Liver (tissue), 3 donors: ENCODE results near the gene ZNF655.

Experiments
- TF ChIP-seq, protein P1 (sequence below): IDR thresholded peaks from 2 replicates; pipeline ENCODE4 v1.6.1; 2016; ENCODE audit warnings: antibody characterized with exemption, mild to moderate bottlenecking
- TF ChIP-seq, protein P2 (sequence below): fragments of 150-350 bp; IDR thresholded peaks from 2 replicates; pipeline ENCODE4 v1.5.1; 2017; ENCODE audit warnings: improper control_type of control experiment, low read depth, low read length; ENCODE audit not compliant: missing input control
- TF ChIP-seq, protein P3 (sequence below): IDR thresholded peaks from 2 replicates; pipeline ENCODE4 v1.6.1; 2016; ENCODE audit warnings: antibody characterized with exemption
- TF ChIP-seq, protein P4 (sequence below): IDR thresholded peaks from 2 replicates; pipeline ENCODE4 v1.6.1; 2016; ENCODE audit warnings: antibody characterized with exemption
- donor health status: healthy.
- donor health status: healthy.

DNA sequence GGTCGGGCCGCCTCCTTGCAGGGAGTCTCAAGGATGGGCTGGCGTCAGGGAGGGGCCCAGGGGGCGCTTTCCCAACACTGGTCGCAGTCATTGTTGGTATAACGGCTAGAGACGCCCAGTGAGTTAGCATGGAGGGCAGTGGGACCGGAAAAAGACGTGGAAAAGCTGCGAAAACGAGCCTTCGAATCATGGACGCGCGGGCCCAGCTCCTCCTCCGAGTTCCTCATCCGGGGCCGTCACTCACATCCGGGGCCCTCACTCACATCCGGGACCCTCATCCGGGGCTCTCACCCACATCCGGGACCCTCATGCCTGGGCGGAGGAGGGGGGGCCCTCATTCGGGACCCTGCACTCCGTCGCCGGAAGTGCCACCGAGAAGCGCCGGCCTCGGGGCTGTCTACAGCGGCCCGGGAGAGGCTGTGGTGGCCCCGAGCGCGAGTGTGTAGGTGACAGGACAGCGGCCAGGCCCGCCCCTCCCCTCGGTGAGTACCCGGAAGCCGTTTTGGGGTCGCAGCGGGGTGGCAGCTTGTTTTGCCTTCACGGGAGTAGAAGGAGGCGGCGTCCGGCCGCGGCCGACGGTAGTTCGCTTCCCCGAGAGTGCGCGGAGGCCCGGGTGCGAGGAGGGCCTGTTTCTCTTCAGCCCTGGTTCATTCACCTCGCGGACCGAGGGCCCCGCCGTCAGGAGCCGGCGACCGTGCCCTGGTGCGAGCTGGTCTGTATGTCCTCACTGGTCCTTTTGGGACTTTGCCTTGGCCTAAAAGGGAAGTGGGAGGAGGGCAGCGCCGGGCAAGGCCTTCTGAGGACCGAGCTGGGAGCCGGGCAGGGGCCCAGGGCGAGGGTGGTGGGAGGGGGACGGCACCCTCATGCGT, at the start of gene ZNF655:
- TF ChIP-seq, protein P1, sequence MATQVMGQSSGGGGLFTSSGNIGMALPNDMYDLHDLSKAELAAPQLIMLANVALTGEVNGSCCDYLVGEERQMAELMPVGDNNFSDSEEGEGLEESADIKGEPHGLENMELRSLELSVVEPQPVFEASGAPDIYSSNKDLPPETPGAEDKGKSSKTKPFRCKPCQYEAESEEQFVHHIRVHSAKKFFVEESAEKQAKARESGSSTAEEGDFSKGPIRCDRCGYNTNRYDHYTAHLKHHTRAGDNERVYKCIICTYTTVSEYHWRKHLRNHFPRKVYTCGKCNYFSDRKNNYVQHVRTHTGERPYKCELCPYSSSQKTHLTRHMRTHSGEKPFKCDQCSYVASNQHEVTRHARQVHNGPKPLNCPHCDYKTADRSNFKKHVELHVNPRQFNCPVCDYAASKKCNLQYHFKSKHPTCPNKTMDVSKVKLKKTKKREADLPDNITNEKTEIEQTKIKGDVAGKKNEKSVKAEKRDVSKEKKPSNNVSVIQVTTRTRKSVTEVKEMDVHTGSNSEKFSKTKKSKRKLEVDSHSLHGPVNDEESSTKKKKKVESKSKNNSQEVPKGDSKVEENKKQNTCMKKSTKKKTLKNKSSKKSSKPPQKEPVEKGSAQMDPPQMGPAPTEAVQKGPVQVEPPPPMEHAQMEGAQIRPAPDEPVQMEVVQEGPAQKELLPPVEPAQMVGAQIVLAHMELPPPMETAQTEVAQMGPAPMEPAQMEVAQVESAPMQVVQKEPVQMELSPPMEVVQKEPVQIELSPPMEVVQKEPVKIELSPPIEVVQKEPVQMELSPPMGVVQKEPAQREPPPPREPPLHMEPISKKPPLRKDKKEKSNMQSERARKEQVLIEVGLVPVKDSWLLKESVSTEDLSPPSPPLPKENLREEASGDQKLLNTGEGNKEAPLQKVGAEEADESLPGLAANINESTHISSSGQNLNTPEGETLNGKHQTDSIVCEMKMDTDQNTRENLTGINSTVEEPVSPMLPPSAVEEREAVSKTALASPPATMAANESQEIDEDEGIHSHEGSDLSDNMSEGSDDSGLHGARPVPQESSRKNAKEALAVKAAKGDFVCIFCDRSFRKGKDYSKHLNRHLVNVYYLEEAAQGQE: no peak
- TF ChIP-seq, protein P2, sequence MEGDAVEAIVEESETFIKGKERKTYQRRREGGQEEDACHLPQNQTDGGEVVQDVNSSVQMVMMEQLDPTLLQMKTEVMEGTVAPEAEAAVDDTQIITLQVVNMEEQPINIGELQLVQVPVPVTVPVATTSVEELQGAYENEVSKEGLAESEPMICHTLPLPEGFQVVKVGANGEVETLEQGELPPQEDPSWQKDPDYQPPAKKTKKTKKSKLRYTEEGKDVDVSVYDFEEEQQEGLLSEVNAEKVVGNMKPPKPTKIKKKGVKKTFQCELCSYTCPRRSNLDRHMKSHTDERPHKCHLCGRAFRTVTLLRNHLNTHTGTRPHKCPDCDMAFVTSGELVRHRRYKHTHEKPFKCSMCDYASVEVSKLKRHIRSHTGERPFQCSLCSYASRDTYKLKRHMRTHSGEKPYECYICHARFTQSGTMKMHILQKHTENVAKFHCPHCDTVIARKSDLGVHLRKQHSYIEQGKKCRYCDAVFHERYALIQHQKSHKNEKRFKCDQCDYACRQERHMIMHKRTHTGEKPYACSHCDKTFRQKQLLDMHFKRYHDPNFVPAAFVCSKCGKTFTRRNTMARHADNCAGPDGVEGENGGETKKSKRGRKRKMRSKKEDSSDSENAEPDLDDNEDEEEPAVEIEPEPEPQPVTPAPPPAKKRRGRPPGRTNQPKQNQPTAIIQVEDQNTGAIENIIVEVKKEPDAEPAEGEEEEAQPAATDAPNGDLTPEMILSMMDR: no peak
- TF ChIP-seq, protein P3, sequence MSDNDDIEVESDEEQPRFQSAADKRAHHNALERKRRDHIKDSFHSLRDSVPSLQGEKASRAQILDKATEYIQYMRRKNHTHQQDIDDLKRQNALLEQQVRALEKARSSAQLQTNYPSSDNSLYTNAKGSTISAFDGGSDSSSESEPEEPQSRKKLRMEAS: no peak
- TF ChIP-seq, protein P4, sequence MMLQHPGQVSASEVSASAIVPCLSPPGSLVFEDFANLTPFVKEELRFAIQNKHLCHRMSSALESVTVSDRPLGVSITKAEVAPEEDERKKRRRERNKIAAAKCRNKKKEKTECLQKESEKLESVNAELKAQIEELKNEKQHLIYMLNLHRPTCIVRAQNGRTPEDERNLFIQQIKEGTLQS: no peak
